Gastrocnemius medialis (tissue), 4 donors: ENCODE measurements around the gene TMEM89. TPM values are rescaled to one million over a fixed set of nuclear protein-coding genes. Genes with fewer than 3 reads are reported as not detected.

Source experiments
- ATAC-seq, 2 donors: fragments of 150-250 bp; one replicate each; pipeline ENCODE4 v1.9.1; 2016
- DNase-seq, 2 donors: peaks; one replicate each; pipeline ENCODE4 v3.0.0-alpha.2; 2019
- H3K27ac ChIP-seq, 4 donors: fragments of 200-600 bp; sonication (generic); 1 replicate in 1 of 4; 2 replicates in 3 of 4; pipeline ENCODE4 v1.5.1; 2016 to 2018; ENCODE audit warnings: mild to moderate bottlenecking in 2 of 4, moderate library complexity in 1 of 4
- H3K27me3 ChIP-seq, 3 donors: fragments of 200-600 bp; sonication (generic) in 2 of 3; 1 replicate in 1 of 3; 2 replicates in 2 of 3; pipeline versions ENCODE4 v1.5.1 to v1.6.0; 2016 to 2019; ENCODE audit warnings: mild to moderate bottlenecking in 1 of 3, moderate library complexity in 1 of 3
- H3K36me3 ChIP-seq, 2 donors: fragments of 200-600 bp; sonication (generic) in 1 of 2; one replicate each; pipeline ENCODE4 v1.5.1; 2017 to 2018
- H3K4me1 ChIP-seq, 2 donors: fragments of 200-600 bp; sonication (generic) in 1 of 2; one replicate each; pipeline ENCODE4 v1.5.1; 2016 to 2017; ENCODE audit warnings: mild to moderate bottlenecking in 2 of 2
- H3K4me3 ChIP-seq, 4 donors: fragments of 200-600 bp; sonication (generic) in 3 of 4; 1 replicate in 1 of 4; 2 replicates in 3 of 4; pipeline ENCODE4 v1.5.1; 2016 to 2019; ENCODE audit warnings: mild to moderate bottlenecking in 2 of 4
- H3K9me3 ChIP-seq, 3 donors: fragments of 200-600 bp; sonication (generic) in 2 of 3; 1 replicate in 1 of 3; 2 replicates in 2 of 3; pipeline ENCODE4 v1.5.1; 2016 to 2019
- CTCF ChIP-seq, 5 experiments: fragments of 450-650 bp in 3 of 5; fragments of 200-600 bp in 2 of 5; sonication (generic) in 2 of 5; IDR thresholded peaks in 4 of 5; conservative IDR thresholded peaks in 1 of 5; 1 replicate in 4 of 5; 2 replicates in 1 of 5; pipeline ENCODE4 v1.5.1; 2016 to 2019; ENCODE audit warnings: antibody characterized with exemption in 5 of 5, mild to moderate bottlenecking in 3 of 5, moderate library complexity in 3 of 5
- POLR2A ChIP-seq, 2 donors: fragments of 450-650 bp; IDR thresholded peaks; one replicate each; pipeline ENCODE4 v1.6.1; 2017; ENCODE audit warnings: antibody characterized with exemption in 2 of 2, mild to moderate bottlenecking in 2 of 2, moderate library complexity in 2 of 2
- in situ Hi-C, 4 donors: fragments of 200-750 bp; cut with MboI; loops; one replicate each; pipeline versions ENCODE4 v1.15.0 to v1.8.0; 2017; ENCODE audit warnings: low sequenced_read_pairs in 4 of 4
- intact Hi-C: fragments of 100-400 bp; cut with DNase I; formaldehyde crosslinking; loops from one replicate; pipeline ENCODE4 v1.15.1; 2023; ENCODE audit warnings: low total_unique reads
- total RNA-seq, 4 donors: library from RNA; depleted of rRNA; stranded (reverse); fragments of >200 nt; gene quantifications; one replicate each; pipeline versions ENCODE4 v1.1.0 to v1.2.3, GENCODE V29; 2016

The TMEM89 gene
- total RNA-seq, 4 donors from 2014 or later, result not detected

GRCh38 chr3:48633256-48633655, 11.7 kb upstream of the TMEM89 start:
- DNase-seq (no peak), ATAC-seq (no peak)
- no peaks in the 10 kb centered on the region for H3K9me3 ChIP-seq
- intact Hi-C loops (no loop called here), in situ Hi-C loops (no loop called here)
- H3K36me3 ChIP-seq, result peaks cover 0 to 43% of the 10 kb centered on the region in 2 donors
- H3K27me3 ChIP-seq, result no peaks in the 10 kb centered on the region
- no peak overlapping the region for H3K27ac ChIP-seq
- H3K4me3 ChIP-seq, result no peak overlapping the region
- TF ChIP-seq POLR2A (IDR thresholded peaks at IDR 0.05) (no peak), CTCF (IDR thresholded peaks at IDR 0.05 in 4 of 5, conservative IDR thresholded peaks at IDR 0.05 in 1 of 5) (no peak)
- peaks cover 16 to 24% of the 10 kb centered on the region in 2 donors for H3K4me1 ChIP-seq

GRCh38 chr3:48631516-48632448, 10.2 kb upstream of the TMEM89 start:
- no peak for ATAC-seq
- Histone ChIP-seq H3K4me1 (peaks cover 15 to 23% of the 10 kb centered on the region in 2 donors), H3K36me3 (peaks cover 0 to 50% of the 10 kb centered on the region in 2 donors), H3K27me3 (no peaks in the 10 kb centered on the region), H3K9me3 (no peaks in the 10 kb centered on the region), H3K4me3 (no peak overlapping the region), H3K27ac (no peak overlapping the region)
- intact Hi-C loops (no loop called here), in situ Hi-C loops (no loop called here)
- TF ChIP-seq POLR2A (IDR thresholded peaks at IDR 0.05) (no peak), CTCF (IDR thresholded peaks at IDR 0.05 in 4 of 5, conservative IDR thresholded peaks at IDR 0.05 in 1 of 5) (no peak)
- DNase-seq, result no peak

- no peaks in the 10 kb centered on the region for H3K27me3 ChIP-seq
- in situ Hi-C loops (no loop called here), intact Hi-C loops (no loop called here)
- no peak for DNase-seq
- no peak overlapping the region for H3K27ac ChIP-seq
- peaks cover 5 to 14% of the 10 kb centered on the region in 2 donors for H3K4me1 ChIP-seq
- ATAC-seq, result no peak
- H3K9me3 ChIP-seq, result no peaks in the 10 kb centered on the region
- TF ChIP-seq POLR2A (IDR thresholded peaks at IDR 0.05) (no peak), CTCF (IDR thresholded peaks at IDR 0.05 in 4 of 5, conservative IDR thresholded peaks at IDR 0.05 in 1 of 5) (no peak)
- H3K36me3 ChIP-seq, result peaks cover 0 to 51% of the 10 kb centered on the region in 2 donors
- H3K4me3 ChIP-seq, result no peak overlapping the region
These were observed 9.3 kb upstream of the TMEM89 start for GRCh38 chr3:48630833-48631232.

GRCh38 chr3:48630407-48630806, 8.8 kb upstream of the TMEM89 start:
- H3K9me3 ChIP-seq, result no peaks in the 10 kb centered on the region
- peaks cover 5 to 10% of the 10 kb centered on the region in 2 donors for H3K4me1 ChIP-seq
- in situ Hi-C loops (no loop called here), intact Hi-C loops (no loop called here)
- no peak overlapping the region for H3K27ac ChIP-seq
- no peak for ATAC-seq
- peaks cover 0 to 55% of the 10 kb centered on the region in 2 donors for H3K36me3 ChIP-seq
- H3K27me3 ChIP-seq, result no peaks in the 10 kb centered on the region
- H3K4me3 ChIP-seq, result no peak overlapping the region
- TF ChIP-seq CTCF (IDR thresholded peaks at IDR 0.05 in 4 of 5, conservative IDR thresholded peaks at IDR 0.05 in 1 of 5), result no peak
- no peak for TF ChIP-seq POLR2A (IDR thresholded peaks at IDR 0.05)
- DNase-seq, result no peak
